ENCODE results near the gene MTM1.

Gene MTM1

GRCh38 chrX:150530821-150531220 is 37.6 kb upstream of the MTM1 start:
- no peak for DNase-seq (ENCODE audit: low read depth)
- H3K4me3 ChIP-seq (ENCODE audit: low read length), result no peak overlapping the region
- no peak for TF ChIP-seq CTCF (conservative IDR thresholded peaks at IDR 0.05; ENCODE audit: low read depth, low read length)

- DNase-seq (ENCODE audit: low read depth), result no peak
- no peak for TF ChIP-seq CTCF (conservative IDR thresholded peaks at IDR 0.05; ENCODE audit: low read depth, low read length)
- H3K4me3 ChIP-seq (ENCODE audit: low read length), result no peak overlapping the region
These were observed 37.0 kb upstream of the MTM1 start for GRCh38 chrX:150531467-150531866.

GRCh38 chrX:150533863-150534262 is 34.6 kb upstream of the MTM1 start:
- no peak for DNase-seq (ENCODE audit: low read depth)
- H3K4me3 ChIP-seq (ENCODE audit: low read length), result no peak overlapping the region
- TF ChIP-seq CTCF (conservative IDR thresholded peaks at IDR 0.05; ENCODE audit: low read depth, low read length), result no peak

- no peak for DNase-seq (ENCODE audit: low read depth)
- peak; percentile 23 for TF ChIP-seq CTCF (conservative IDR thresholded peaks at IDR 0.05; ENCODE audit: low read depth, low read length)
- H3K4me3 ChIP-seq (ENCODE audit: low read length), result no peak overlapping the region
These were observed 31.8 kb upstream of the MTM1 start for GRCh38 chrX:150536455-150537116.

- no peak for TF ChIP-seq CTCF (conservative IDR thresholded peaks at IDR 0.05; ENCODE audit: low read depth, low read length)
- no peak overlapping the region for H3K4me3 ChIP-seq (ENCODE audit: low read length)
- DNase-seq (ENCODE audit: low read depth), result no peak
These were observed 30.6 kb upstream of the MTM1 start for GRCh38 chrX:150537851-150538250.

GRCh38 chrX:150540965-150541364 is 27.5 kb upstream of the MTM1 start:
- no peak for DNase-seq (ENCODE audit: low read depth)
- no peak overlapping the region for H3K4me3 ChIP-seq (ENCODE audit: low read length)
- no peak for TF ChIP-seq CTCF (conservative IDR thresholded peaks at IDR 0.05; ENCODE audit: low read depth, low read length)

GRCh38 chrX:150542846-150543229 is 25.6 kb upstream of the MTM1 start:
- no peak for DNase-seq (ENCODE audit: low read depth)
- no peak overlapping the region for H3K4me3 ChIP-seq (ENCODE audit: low read length)

More at GRCh38 chrX:150542846-150543229, 25.6 kb upstream of the MTM1 start:
- TF ChIP-seq CTCF (conservative IDR thresholded peaks at IDR 0.05; ENCODE audit: low read depth, low read length), result no peak

Measured in retinal pigment epithelial cell (primary cell).